HepG2 (cell line): ENCODE data around the gene TMX2. TPM values are rescaled to one million over a fixed set of nuclear protein-coding genes. Genes with fewer than 3 reads are reported as not detected.

Experiments
- EZH2 ChIP-seq: conservative IDR thresholded peaks from 2 replicates; pipeline ENCODE4 v1.6.1; 2012; ENCODE audit warnings: mild to moderate bottlenecking, low read depth, low read length, moderate library complexity
- FOXA3 ChIP-seq: IDR thresholded peaks from 2 replicates; pipeline ENCODE4 v1.6.1; 2016; ENCODE audit warnings: missing genetic modification reagents, missing compliant biosample characterization
- FOXM1 ChIP-seq: sonication (generic); formaldehyde crosslinking; IDR thresholded peaks from 2 replicates; pipeline ENCODE4 v1.5.0; 2020; ENCODE audit warnings: missing genetic modification reagents
- FOXO4 ChIP-seq: sonication (generic); formaldehyde crosslinking; conservative IDR thresholded peaks from 2 replicates; pipeline ENCODE4 v1.8.1; 2023; ENCODE audit warnings: missing genetic modification reagents
- KDM5B ChIP-seq: sonication (generic); formaldehyde crosslinking; IDR thresholded peaks from 2 replicates; pipeline ENCODE4 v1.4.0; 2020; ENCODE audit warnings: missing genetic modification reagents, mild to moderate bottlenecking, borderline replicate concordance
- POLR2AphosphoS5 ChIP-seq: IDR thresholded peaks from 2 replicates; pipeline ENCODE4 v1.6.1; 2012; ENCODE audit warnings: low read depth, low read length
- SMYD3 ChIP-seq: sonication (generic); formaldehyde crosslinking; IDR thresholded peaks from 2 replicates; pipeline ENCODE4 v1.8.1; 2023; ENCODE audit warnings: mild to moderate bottlenecking, missing genetic modification reagents
- SOX13 ChIP-seq, 3 experiments: fragments of 450-650 bp in 1 of 3; sonication (generic) in 1 of 3; formaldehyde crosslinking in 1 of 3; IDR thresholded peaks in 2 of 3; conservative IDR thresholded peaks in 1 of 3; 2 replicates each; pipeline versions ENCODE4 v1.5.0 to v1.6.1; 2016 to 2020; ENCODE audit warnings: antibody characterized with exemption in 1 of 3, mild to moderate bottlenecking in 1 of 3, missing compliant biosample characterization in 1 of 3, missing genetic modification reagents in 1 of 3, moderate library complexity in 1 of 3
- TCF7 ChIP-seq: sonication (generic); IDR thresholded peaks from 2 replicates; pipeline ENCODE4 v1.6.1; 2016; ENCODE audit warnings: antibody characterized with exemption, low read depth
- ZBTB7A ChIP-seq: sonication (generic); formaldehyde crosslinking; IDR thresholded peaks from 2 replicates; pipeline ENCODE4 v1.8.0; 2022; ENCODE audit warnings: mild to moderate bottlenecking, missing genetic modification reagents
- ZFYVE20 ChIP-seq: sonication (generic); formaldehyde crosslinking; IDR thresholded peaks from 2 replicates; pipeline ENCODE4 v1.8.0; 2023; ENCODE audit warnings: low read depth, mild to moderate bottlenecking, moderate library complexity, missing genetic modification reagents, borderline replicate concordance
- ZNF124 ChIP-seq: sonication (generic); formaldehyde crosslinking; IDR thresholded peaks from 2 replicates; pipeline ENCODE4 v1.4.0; 2020; ENCODE audit warnings: missing genetic modification reagents
- ZNF17 ChIP-seq: sonication (generic); formaldehyde crosslinking; IDR thresholded peaks from 2 replicates; pipeline ENCODE4 v1.5.0; 2020; ENCODE audit warnings: mild to moderate bottlenecking, missing genetic modification reagents
- ZNF660 ChIP-seq: sonication (generic); formaldehyde crosslinking; IDR thresholded peaks from 2 replicates; pipeline ENCODE4 v1.5.1; 2020; ENCODE audit warnings: mild to moderate bottlenecking, low read depth, missing genetic modification reagents, borderline replicate concordance
- ZNF710 ChIP-seq: sonication (generic); formaldehyde crosslinking; IDR thresholded peaks from 2 replicates; pipeline ENCODE4 v1.5.0; 2020; ENCODE audit warnings: mild to moderate bottlenecking, missing genetic modification reagents, borderline replicate concordance
- ZNF747 ChIP-seq: sonication (generic); formaldehyde crosslinking; IDR thresholded peaks from 2 replicates; pipeline ENCODE4 v1.8.1; 2023; ENCODE audit warnings: missing genetic modification reagents, mild to moderate bottlenecking, borderline replicate concordance
- ZNF781 ChIP-seq: sonication (generic); formaldehyde crosslinking; IDR thresholded peaks from 2 replicates; pipeline ENCODE4 v1.5.1; 2020; ENCODE audit warnings: borderline replicate concordance, mild to moderate bottlenecking, missing genetic modification reagents; ENCODE audit errors: not compliant biosample characterization
- ZNF816 ChIP-seq: sonication (generic); formaldehyde crosslinking; IDR thresholded peaks from 2 replicates; pipeline ENCODE4 v1.8.0; 2022; ENCODE audit warnings: missing genetic modification reagents, mild to moderate bottlenecking, borderline replicate concordance
- ZNF879 ChIP-seq: sonication (generic); formaldehyde crosslinking; IDR thresholded peaks from 2 replicates; pipeline ENCODE4 v1.8.1; 2023; ENCODE audit warnings: missing genetic modification reagents
- ZSCAN20 ChIP-seq: sonication (generic); formaldehyde crosslinking; IDR thresholded peaks from 2 replicates; pipeline ENCODE4 v1.4.0; 2020; ENCODE audit warnings: missing genetic modification reagents, mild to moderate bottlenecking, borderline replicate concordance
- ZSCAN25 ChIP-seq: sonication (generic); formaldehyde crosslinking; IDR thresholded peaks from 2 replicates; pipeline ENCODE4 v1.8.0; 2022; ENCODE audit warnings: mild to moderate bottlenecking, missing genetic modification reagents
- polyA plus RNA-seq, 8 experiments: library from polyadenylated mRNA; depleted of rRNA in 3 of 8; stranded (reverse) in 7 of 8; unstranded in 1 of 8; fragments of >200 nt; fragmentation: Illumina TruSeq in 4 of 8; extraction: Trizol in 4 of 8; gene quantifications; 2 replicates each; pipeline versions ENCODE4 v1.2.1 to v1.2.3, GENCODE V29; 2011 to 2016; ENCODE audit warnings: low read depth in 4 of 8, missing spikeins in 1 of 8, mixed read lengths in 1 of 8; ENCODE audit not compliant: insufficient read depth in 1 of 8
- total RNA-seq, 5 experiments: library from RNA; depleted of rRNA; stranded (reverse); fragments of >200 nt; fragmentation: Illumina TruSeq; extraction: Trizol; gene quantifications; 2 replicates each; pipeline ENCODE4 v1.2.3, GENCODE V29; 2016; ENCODE audit warnings: low read depth in 1 of 5
- TF ChIP-seq, protein P1 (sequence below): sonication (generic); formaldehyde crosslinking; IDR thresholded peaks from 2 replicates; pipeline ENCODE4 v1.5.0; 2020; ENCODE audit warnings: mild to moderate bottlenecking, missing genetic modification reagents

Gene TMX2
- total and polyA plus RNA-seq, 2 of the 13 experiments (the other 11 are each of a cell fraction or from before 2014, with no cell fraction given) = 84.5 to 129 TPM

GRCh38 chr11:57778318-57779037 lies 66.1 kb downstream of the TMX2 start (continued):
- TF ChIP-seq FOXA3 (CRISPR knock-in tag) = peak; percentile 82; the same call in 1 of the 2 replicates
- peak; percentile 55 for TF ChIP-seq ZSCAN25 (CRISPR knock-in tag)
- TF ChIP-seq SMYD3 (CRISPR knock-in tag) = peak; percentile 7; the same call in 1 of the 2 replicates
- peak; percentile 72 for TF ChIP-seq SOX13 (IDR thresholded peaks at IDR 0.05)
- TF ChIP-seq SOX13 (CRISPR knock-in tag; conservative IDR thresholded peaks at IDR 0.05 in 1 of 2, IDR thresholded peaks at IDR 0.05 in 1 of 2) = peak in 1 of 2 experiments; percentile 97; a peak in 2 of 4 replicates
- TF ChIP-seq, protein P1, sequence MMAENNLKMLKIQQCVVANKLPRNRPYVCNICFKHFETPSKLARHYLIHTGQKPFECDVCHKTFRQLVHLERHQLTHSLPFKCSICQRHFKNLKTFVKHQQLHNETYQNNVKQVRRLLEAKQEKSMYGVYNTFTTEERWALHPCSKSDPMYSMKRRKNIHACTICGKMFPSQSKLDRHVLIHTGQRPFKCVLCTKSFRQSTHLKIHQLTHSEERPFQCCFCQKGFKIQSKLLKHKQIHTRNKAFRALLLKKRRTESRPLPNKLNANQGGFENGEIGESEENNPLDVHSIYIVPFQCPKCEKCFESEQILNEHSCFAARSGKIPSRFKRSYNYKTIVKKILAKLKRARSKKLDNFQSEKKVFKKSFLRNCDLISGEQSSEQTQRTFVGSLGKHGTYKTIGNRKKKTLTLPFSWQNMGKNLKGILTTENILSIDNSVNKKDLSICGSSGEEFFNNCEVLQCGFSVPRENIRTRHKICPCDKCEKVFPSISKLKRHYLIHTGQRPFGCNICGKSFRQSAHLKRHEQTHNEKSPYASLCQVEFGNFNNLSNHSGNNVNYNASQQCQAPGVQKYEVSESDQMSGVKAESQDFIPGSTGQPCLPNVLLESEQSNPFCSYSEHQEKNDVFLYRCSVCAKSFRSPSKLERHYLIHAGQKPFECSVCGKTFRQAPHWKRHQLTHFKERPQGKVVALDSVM (CRISPR knock-in tag) = peak; percentile 44
- no peak for TF ChIP-seq ZNF781 (CRISPR knock-in tag)
- TF ChIP-seq ZBTB7A (CRISPR knock-in tag) = peak; percentile 67; the same call in 1 of the 2 replicates
- TF ChIP-seq TCF7 = peak; percentile 70
- TF ChIP-seq ZSCAN20 (CRISPR knock-in tag) = no peak
- TF ChIP-seq FOXO4 = no peak
- TF ChIP-seq ZNF124 (CRISPR knock-in tag) = peak; percentile 81
- TF ChIP-seq ZNF710 (CRISPR knock-in tag) = peak; percentile 83; the same call in 1 of the 2 replicates
- no peak for TF ChIP-seq EZH2
- TF ChIP-seq ZFYVE20 (CRISPR knock-in tag) = no peak
- TF ChIP-seq ZNF17 (CRISPR knock-in tag) = no peak
- TF ChIP-seq ZNF747 (CRISPR knock-in tag) = peak; percentile 80; the same call in 1 of the 2 replicates
- TF ChIP-seq ZNF816 (CRISPR knock-in tag) = peak; percentile 77; the same call in 1 of the 2 replicates
- TF ChIP-seq KDM5B (CRISPR knock-in tag) = no peak
- no peak for TF ChIP-seq ZNF879 (CRISPR knock-in tag)
- TF ChIP-seq ZNF660 (CRISPR knock-in tag) = no peak
- no peak for TF ChIP-seq FOXM1 (CRISPR knock-in tag)
- TF ChIP-seq POLR2AphosphoS5 = peak; percentile 68
